Activated CD8-positive, alpha-beta memory T cell treated with anti-CD3 and anti-CD28 coated beads for 48 hours (primary cell): ENCODE results near the gene MUC20.
"Not testable (repeated sequence)": the region's sequence is repeated elsewhere in the genome, so short reads cannot be mapped to it uniquely, and the experiment has no call there.

Experiments
- DNase-seq, 3 experiments: peaks; one replicate each; pipeline ENCODE4 v3.0.0-alpha.2; 2020; ENCODE audit warnings: low read depth in 2 of 3, low spot score in 2 of 3

Gene MUC20, protein sequence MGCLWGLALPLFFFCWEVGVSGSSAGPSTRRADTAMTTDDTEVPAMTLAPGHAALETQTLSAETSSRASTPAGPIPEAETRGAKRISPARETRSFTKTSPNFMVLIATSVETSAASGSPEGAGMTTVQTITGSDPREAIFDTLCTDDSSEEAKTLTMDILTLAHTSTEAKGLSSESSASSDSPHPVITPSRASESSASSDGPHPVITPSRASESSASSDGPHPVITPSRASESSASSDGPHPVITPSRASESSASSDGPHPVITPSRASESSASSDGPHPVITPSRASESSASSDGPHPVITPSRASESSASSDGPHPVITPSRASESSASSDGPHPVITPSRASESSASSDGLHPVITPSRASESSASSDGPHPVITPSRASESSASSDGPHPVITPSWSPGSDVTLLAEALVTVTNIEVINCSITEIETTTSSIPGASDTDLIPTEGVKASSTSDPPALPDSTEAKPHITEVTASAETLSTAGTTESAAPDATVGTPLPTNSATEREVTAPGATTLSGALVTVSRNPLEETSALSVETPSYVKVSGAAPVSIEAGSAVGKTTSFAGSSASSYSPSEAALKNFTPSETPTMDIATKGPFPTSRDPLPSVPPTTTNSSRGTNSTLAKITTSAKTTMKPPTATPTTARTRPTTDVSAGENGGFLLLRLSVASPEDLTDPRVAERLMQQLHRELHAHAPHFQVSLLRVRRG

DNA sequence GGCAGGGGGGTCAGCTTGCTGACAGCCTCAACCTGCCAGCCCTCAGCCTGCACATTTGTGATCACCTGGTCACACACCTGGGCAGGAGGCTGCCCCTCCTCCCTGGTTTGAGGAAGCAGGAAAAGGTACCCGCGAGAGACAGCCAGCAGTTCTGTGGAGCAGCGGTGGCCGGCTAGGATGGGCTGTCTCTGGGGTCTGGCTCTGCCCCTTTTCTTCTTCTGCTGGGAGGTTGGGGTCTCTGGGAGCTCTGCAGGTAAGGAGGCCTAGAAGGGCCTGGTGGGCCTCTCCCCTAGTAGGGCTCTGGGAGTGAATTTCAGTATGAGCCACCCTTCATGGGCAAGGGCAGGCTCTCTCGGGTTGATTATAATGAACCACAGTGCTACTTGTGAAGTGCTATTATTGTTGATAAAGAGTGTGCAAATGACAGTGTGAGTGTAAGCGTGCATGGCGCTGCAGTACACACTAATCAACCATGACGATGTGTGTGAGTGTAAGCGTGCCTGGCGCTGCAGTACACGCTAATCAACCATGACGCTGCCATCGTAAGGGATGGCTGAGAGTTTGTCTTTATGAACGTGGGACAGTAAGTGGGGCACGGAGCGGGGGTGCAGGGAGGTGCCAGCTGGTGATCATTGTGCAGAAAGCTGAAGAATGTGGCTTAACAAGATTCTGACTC, at the start of gene MUC20:
Gene MUC20 (plus strand): TSS at position 148 of the 676 bp plus-strand sequence. CDS start 30 bp downstream, at position 178.
- not testable (repeated sequence) for DNase-seq

DNA sequence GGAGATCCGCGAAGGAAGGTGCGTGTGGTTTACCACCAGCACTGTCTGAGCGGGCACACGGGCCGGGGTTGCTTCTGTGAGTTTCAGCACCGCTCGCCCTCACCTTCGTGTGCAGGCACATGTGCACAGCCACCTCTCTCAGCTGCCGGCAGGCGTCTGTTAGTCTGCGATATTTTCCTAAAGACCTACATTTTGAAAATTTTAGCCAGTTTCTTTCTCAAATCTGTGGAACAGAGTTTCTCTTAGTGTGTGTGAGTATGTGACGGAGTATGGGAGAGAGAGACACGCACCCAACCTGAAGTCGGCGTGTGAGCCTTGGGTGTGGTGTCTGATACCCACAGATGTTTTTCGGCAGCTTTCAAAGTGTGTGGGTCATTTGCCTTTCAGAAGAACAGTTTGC, 49.5 kb upstream of the MUC20 start:
- DNase-seq, result not testable (repeated sequence)

DNA sequence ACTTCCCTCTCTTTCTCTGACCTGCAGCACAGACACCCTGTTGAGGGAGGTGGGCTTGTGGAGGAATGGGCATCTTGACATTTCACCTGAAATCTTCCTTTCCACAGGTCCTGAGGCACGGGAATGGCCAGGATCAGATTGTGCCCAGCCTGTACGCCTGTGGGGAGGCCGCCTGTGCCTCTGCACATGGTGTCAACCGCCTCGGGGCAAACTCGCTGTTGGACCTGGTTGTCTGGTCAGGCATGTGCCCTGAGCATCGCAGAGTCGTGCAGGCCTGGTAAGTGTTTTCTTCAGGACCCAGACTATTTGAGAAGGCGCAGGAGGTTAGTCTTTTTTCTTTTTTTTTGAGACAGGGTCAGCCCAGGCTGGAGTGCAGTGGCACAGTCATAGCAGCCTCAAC, 47.1 kb upstream of the MUC20 start:
- DNase-seq, result not testable (repeated sequence)

DNA sequence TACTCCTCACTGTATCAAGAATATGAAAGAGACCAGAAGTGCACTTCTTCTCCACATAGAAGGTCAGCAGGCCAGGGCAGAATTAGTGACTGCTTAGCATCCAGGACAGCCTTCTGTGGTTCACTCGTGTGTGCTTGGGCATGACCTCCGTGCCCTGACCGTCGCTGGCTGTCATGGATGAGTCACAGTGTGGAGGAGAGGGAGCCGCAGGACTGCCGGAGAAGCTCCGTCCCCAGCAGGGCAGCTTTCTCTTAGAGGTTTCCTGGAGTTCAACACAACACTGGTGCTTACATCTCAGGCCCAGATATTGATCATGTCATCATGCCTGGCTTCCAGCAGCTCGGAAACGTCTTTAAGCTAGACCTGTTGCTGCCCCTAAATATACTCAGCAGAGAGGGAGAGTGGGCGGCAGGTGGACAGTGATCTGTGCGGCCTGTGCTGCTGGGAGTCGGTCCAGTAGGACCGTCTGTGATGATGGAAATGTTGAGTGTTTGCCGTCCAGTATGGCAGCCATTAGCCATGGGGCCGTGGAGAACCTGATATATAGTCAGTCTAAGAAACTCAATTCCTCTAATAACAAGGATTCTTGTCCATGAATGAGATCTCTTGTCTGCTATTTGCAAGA, 42.3 kb upstream of the MUC20 start:
- not testable (repeated sequence) for DNase-seq

DNA sequence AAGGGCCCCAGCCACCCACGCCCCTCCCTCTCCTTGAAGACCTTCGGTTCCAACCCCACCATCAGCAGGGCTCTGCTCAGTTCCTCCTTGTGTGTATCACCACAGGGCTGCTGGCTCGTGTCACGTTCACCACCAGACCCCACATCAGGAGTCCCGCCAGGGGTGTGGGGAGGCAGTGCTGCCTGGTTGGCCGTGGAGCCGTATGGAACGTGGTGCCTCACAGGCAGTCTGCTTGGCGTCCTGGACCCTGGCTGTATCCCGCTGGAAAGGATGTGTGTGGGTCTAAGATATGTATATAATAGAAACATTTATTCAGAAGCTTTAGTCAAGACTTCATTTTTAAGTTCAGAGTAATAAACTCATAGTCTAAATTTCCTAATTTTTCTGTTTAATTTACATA, 40.1 kb upstream of the MUC20 start:
- not testable (repeated sequence) for DNase-seq

DNA sequence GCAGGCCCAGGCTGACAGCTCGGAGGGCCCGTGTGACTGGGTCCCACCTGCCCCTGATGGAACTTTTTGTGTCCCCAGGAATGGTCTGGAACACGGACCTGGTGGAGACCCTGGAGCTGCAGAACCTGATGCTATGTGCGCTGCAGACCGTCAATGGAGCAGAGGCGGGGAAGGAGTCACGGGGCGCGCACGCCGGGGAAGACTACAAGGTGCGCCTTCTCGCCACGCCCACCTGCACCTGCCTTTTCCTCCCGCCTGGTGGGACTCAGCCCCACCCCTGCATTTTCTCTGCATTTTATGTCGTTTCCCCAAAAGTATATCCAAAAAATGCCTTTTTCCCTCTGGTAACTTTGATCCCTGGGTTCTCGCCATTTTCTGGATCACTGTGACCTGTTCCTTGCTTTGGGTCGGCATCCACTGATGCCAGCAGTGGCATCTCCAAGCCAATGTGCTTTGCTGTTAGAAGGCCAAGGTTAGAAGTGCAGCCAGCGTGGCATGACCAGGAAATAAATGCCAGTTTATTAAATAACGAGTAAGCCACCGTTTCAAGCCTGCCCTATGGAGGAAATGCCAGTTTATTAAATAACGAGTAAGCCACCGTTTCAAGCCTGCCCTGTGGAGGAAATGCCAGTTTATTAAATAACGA, 39.2 kb upstream of the MUC20 start:
- DNase-seq, result not testable (repeated sequence)

DNA sequence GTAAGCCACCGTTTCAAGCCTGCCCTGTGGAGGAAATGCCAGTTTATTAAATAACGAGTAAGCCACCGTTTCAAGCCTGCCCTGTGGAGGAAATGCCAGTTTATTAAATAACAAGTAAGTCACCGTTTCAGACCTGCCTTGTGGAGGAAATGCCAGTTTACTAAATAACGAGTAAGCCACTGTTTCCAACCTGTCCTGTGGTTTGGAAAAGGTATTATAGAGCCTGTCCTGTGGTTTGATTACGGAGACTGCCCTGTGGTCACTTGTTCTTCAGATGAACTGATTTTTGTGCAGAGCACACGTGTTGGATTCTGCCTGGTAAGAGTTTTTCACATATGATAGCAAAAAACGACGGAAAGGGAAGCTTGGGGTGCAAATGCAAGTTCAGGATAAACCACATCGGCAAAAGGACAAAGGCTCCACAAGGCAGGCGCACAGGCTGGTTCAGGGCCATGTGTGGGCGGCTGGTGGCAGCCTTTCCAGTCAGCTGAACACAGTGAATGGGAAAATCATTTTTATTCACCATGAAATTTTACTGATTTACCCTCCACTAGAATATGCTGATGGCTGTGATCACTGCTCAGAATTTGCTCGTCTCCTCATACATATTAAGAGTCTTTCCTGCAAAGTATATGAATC, 38.6 kb upstream of the MUC20 start:
- not testable (repeated sequence) for DNase-seq

DNA sequence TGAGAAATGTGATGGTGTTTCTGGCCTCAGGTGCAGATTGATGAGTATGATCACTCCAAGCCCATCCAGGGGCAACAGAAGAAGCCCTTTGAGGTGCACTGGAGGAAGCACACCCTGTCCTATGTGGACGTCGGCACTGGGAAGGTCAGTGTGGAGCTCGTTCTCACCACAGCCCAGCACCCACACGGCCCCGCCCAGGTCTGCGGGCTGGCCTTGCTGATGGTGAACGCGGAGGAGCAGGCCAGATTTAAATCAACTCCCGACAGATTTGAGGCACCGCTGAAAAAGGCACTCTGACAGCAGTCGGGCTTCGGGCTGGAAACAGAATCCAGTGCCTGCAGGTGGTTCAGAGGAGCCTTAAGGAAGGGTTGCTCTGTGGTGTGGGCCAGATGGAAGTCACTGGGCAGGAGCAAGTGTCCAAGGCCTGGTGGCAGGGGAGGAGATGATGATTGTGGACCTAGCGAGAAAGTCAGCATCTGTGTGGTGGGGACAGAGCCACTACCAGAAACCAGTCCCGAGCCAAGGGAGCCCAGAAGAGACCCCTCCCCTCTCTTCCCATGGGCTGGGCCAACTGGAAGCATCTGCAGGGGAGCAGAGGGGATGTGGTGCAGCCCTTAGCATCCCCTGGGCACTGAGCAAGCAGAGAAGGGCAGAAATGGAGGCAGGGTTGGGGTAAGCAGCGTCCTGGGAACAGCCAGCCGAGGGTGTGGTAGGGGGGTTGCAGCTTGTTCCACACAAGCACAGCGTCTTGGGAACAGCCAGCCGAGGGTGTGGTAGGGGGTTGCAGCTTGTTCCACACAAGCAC, 36.9 kb upstream of the MUC20 start:
- not testable (repeated sequence) for DNase-seq

DNA sequence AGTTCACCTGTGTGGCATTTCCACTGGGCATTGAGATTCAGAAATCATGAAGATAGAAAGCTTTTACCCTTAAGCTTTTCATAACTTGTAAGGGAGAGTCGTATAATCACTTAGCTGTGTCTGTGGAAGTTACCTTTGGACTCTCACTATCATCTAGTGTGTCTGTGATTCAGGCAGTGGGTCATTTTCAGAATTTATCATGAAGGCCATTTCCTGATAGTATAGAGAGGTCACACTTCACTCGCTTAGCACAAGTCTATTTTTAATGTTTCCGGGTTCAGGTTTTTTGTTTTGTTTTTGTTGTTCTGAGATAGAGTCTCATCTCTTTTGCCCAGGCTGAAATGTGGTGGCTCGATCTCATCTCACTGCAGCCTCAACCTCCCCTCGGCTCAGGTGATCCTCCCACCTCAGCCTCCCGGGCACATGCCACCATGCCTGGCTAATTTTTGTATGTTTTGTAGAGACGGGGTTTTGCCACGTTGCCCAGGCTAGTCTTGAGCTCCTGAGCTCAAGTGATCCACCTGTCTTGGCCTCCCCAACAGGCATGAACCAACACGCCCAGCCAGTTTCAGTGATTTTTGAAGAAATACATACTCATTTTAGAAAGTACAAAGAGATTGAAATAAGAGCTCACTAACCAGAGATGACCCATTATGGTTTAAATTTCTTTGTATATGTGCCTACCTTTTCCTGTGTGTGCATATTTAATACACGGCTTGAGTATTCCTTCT, 36.1 kb upstream of the MUC20 start:
- not testable (repeated sequence) for DNase-seq

DNA sequence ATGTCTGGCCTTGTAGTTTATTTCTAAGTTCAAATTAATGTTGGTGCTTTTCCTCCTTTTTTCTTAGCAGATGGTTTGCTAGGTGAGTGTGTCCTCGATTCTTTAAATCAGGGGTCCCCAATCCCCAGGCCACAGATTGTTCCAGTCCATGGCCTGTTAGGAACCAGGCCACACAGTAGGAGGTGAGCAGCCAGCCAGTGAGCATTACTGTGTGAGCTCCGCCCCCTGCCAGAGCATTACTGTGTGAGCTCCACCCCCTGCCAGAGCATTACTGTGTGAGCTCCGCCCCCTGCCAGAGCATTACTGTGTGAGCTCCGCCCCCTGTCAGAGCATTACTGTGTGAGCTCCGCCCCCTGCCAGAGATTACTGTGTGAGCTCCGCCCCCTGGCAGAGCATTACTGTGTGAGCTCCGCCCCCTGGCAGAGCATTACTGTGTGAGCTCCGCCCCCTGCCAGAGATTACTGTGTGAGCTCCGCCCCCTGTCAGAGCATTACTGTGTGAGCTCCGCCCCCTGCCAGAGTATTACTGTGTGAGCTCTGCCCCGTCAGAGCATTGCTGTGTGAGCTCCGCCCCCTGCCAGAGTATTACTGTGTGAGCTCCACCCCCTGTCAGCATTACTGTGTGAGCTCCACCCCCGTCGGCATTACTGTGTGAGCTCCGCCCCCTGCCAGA, 34.1 kb upstream of the MUC20 start:
- DNase-seq, result not testable (repeated sequence)

DNA sequence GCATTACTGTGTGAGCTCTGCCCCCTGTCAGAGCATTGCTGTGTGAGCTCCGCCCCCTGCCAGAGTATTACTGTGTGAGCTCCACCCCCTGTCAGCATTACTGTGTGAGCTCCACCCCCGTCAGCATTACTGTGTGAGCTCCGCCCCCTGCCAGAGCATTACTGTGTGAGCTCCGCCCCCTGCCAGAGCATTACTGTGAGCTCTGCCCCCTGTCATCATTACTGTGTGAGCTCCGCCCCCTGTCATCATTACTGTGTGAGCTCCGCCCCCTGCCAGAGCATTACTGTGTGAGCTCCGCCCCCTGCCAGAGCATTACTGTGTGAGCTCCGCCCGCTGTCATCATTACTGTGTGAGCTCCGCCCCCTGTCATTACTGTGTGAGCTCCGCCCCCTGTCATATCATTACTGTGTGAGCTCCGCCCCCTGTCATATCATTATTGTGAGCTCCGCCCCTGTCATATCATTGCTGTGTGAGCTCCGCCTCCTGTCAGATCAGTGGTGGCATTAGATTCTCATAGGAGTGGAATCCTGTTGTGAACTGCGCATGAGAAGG, 33.5 kb upstream of the MUC20 start:
- DNase-seq, result not testable (repeated sequence)

DNA sequence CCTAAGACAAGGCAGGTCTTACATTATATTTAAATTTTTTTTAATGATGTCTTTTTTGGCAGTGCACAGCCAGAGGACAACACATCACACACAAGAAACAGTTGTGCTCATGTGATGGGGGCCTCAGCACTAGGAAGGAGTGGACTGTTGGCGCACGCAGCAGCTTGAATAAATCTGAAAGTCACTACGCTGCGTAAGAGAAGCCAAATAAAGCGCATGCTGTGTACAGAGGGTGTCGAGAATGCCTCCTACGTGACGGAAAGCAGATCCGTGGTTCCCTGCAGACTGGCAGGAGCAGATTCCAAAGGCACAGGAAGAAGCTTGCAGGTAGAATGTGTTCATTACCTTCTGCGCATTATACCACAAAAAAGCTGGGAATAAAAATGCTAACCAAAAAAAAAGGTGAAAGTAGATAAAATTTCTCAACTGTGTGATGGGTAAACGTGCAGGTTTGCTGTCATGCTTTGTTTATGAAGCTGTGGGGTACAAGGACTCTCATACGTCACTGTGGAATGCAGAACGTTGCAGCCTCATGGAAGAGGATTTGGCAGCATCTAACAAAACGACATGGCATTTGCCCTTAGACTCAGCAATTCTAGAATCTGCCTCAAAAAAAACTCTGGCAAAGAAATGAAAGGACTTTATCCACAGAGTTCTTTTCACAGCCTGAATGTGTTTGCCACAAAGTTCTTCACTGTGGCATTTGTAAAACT, 32.2 kb upstream of the MUC20 start:
- DNase-seq, result not testable (repeated sequence)

DNA sequence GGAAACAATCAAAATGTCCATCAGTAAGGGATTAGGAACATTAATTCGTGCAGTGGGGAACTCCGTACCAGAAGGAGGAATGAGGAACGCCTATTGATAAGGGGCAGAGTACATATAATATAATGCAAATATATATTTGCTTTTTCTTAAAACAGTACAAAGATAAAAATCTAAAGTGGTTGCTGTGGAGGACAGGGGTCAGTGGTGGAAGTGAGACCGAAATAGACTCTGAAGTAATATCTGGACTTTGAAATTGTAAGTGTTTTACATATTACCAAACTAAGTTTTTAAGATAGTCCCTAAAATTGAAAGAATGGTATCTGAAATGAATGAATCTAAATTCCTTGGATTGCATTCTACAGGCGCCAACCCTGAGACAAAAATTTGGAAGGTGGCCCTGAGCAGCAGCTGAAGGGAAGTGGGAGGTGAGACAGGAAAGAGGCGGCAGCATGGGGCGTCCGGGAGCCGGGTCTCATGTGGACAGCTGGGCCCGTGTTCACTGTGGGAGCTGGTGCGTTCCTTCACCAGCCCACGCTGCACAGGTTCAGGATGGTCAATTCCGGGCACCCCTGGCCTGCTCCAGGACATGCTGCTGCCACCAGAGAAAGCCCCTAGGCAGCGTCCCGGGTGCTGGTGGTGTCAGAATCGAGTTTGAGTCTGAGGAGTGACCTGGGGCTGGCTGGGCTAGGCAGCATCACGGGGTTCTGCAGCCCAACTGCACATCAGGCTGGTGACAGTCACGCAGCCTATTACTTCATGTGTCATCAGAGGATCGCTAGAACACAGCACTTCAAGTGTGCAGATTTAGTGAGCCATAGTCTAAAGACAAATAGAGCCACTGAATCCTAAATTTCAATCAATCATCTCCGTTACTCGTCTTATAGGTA, 31.4 kb upstream of the MUC20 start:
- not testable (repeated sequence) for DNase-seq

DNA sequence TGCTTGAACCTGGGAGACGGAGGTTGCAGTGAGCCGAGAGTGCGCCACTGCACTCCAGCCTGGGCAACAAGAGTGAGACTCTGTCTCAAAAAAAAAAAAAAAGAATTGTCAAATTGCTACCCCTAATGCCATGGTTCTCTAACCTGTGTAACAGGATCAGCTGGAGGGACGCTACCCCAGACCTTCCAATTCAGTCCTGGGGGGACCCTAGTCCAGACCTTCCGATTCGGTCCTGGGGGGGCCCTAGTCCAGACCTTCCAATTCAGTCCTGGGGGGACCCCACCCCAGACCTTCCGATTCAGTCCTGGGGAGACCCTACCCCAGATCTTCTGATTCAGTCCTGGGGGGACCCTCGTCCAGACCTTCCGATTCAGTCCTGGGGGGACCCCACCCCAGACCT, 29.8 kb upstream of the MUC20 start:
- DNase-seq, result no peak

DNA sequence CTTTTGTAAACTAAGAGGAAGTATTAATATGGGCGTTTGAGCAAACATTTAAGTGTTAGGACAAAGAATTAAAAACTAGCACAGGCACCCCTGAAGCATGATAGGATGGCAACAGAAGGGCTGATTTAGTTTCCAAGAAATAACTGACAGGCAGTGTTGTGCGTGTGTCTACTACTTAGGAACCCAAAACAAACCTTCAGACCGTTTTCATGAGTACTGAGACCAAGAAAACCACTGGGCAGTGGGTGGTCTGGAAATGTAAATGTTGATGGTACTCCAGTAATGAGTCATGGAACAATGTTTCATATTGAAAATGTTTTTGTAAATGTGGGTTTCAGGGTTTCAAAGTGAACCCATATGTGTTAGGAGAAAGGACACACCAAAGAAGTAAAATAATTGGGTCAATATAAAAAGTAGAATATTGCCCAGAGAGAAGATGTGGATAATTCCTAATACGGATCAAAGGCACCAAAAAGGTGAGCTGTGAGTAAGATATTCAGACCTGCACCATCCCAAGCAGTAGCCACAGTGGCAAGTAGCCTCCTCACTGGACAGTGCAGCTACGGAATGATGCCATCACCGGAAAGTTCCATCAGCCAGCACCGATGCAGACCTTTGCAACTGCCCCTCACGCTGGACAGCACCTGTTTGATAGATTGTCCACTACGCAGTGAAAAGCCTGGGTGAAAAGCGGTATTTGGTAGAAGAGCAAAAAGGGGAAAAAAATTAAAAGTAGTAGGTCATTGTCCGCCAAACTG, 29.0 kb upstream of the MUC20 start:
- not testable (repeated sequence) for DNase-seq

DNA sequence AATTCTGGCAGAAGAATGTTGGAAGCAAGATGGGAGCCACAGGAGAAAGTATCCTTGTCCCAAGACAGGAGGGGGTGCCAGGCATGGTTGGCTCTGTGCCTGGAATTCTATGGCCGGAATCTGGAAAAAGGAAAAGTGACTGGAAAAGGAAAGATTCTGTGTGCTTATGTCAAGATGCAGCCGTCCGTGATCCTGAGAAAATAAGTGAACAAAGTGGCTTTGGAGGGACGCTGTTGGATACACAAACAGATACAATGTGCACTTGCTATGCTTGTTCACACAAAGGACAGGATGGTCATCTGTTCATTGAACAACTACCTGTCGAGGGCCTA, 28.5 kb upstream of the MUC20 start:
- DNase-seq, result no peak
